Right ventricle myocardium inferior (tissue), 1 donor: ENCODE measurements around the gene NEGR1. TPM values are rescaled to one million over a fixed set of nuclear protein-coding genes. Genes with fewer than 3 reads are reported as not detected.

Source experiments
- ATAC-seq: fragments of 200-7000 bp; cut with Tn5 transposase; one replicate; pipeline ENCODE4 v1.9.1; 2020; ENCODE audit warnings: mild to moderate bottlenecking, moderate library complexity
- DNase-seq: peaks from one replicate; pipeline ENCODE4 v3.0.0; 2021; ENCODE audit errors: missing footprints
- intact Hi-C: fragments of 100-400 bp; cut with DNase I; formaldehyde crosslinking; loops from one replicate; pipeline ENCODE4 v1.11.0; 2022
- total RNA-seq: library from RNA; stranded (reverse); fragmentation: NEBNext Ultra II Directional; extraction: Animal tissue kit (Norgen Biotek cat#: 25700); gene quantifications from one replicate; pipeline ENCODE4 v1.2.1, GENCODE V29; 2021
- donor health status: DM: no; HTN: yes; CAD: no; lungs with severe emphysema.

The NEGR1 gene
- total RNA-seq, 1 donor from 2014 or later = 15.2 TPM

DNA sequence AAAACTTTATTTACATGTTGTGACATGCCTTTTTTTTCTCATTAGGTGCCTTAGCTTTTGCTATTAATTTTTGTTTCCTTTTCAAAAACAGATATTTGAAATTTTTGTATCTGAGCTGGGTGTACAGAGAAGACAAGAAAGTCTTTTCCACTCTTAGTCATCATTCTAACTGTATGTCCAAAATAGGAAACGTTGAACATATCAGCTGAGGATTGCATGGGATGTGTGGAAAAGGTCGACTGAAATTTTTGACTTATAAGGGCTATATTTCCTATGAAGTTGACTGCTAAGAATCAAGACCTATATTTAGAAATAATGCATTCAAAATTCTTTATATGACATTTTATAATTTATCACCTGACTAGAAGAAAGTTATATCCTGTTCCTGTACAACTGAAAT, 931.5 kb downstream of the NEGR1 start:
- DNase-seq = no peak
- ATAC-seq = no peak
- intact Hi-C loops = no loop called here

- ATAC-seq (no peak), DNase-seq (no peak)
- intact Hi-C loops = no loop called here
Measured at GRCh38 chr1:71350330-71350729, 932.0 kb downstream of the NEGR1 start.
